Measurements from ENCODE around the gene CAPRIN1.

CAPRIN1 gene

GRCh38 chr11:34148504-34149165 lies 97.1 kb downstream of the CAPRIN1 start:
- Histone ChIP-seq H3K4me3 (ENCODE audit: low read depth, low read length) (no peak overlapping the region), H3K9ac (no peak overlapping the region), H3K27ac (no peak overlapping the region), H3K4me2 (ENCODE audit: low read length) (no peak overlapping the region), H3K9me3 (ENCODE audit: control insufficient read depth, low read length) (no peaks in the 10 kb centered on the region), H3K79me2 (no peaks in the 10 kb centered on the region), H3K4me1 (no peaks in the 10 kb centered on the region), H3K27me3 (ENCODE audit: control insufficient read depth, insufficient read depth, low read length) (no peaks in the 10 kb centered on the region), H2AFZ (no peak overlapping the region), H3K36me3 (ENCODE audit: control insufficient read depth, insufficient read depth, low read length) (no peaks in the 10 kb centered on the region)
- TF ChIP-seq CTCF (IDR thresholded peaks at IDR 0.05), result no peak

DNA sequence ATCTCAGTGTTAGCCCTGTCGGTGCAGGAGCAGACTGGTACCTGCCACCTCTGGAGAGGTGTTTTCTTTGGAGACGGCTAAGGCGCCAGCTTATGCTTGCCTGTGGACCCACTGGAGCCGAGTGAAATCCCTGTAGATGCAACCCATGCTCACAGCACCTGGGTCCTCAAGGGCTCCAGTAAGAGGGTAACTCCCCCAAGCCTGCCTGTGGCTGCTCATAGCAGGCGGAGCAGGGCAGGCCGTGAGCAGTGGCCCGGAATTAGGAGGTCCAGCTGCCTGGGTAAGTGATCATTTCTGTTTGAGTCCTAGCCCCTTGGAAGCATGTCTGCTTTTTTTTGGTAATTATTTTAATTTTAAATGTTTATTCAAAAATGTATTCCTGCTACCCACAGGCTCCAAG lies 97.7 kb downstream of the CAPRIN1 start:
- Histone ChIP-seq H3K27me3 (ENCODE audit: control insufficient read depth, insufficient read depth, low read length) (no peaks in the 10 kb centered on the region), H3K4me1 (no peaks in the 10 kb centered on the region), H3K9me3 (ENCODE audit: control insufficient read depth, low read length) (no peaks in the 10 kb centered on the region), H3K27ac (no peak overlapping the region), H3K36me3 (ENCODE audit: control insufficient read depth, insufficient read depth, low read length) (no peaks in the 10 kb centered on the region), H2AFZ (no peak overlapping the region), H3K9ac (no peak overlapping the region), H3K79me2 (no peaks in the 10 kb centered on the region), H3K4me2 (ENCODE audit: low read length) (no peak overlapping the region), H3K4me3 (ENCODE audit: low read depth, low read length) (no peak overlapping the region)
- TF ChIP-seq CTCF (IDR thresholded peaks at IDR 0.05), result no peak

DNA sequence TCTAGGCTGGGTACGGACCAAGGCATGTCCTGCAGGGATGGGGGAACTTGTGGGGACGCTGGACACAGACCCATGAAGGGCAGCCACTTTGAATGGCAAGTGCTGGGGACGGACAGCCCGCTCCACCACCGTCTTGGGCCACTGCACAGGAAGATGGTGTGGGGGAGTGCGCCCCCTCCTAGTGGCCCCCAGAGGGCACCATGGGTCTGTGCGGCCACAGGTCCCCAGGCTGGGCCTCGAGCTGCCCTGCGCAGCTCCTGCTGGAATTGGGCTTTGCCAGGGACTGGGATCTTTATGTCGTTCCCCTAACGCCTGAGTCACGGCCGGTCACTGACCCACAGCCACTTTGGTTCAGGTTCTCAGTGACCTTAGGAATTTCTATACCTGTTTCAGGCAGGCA lies 98.3 kb downstream of the CAPRIN1 start:
- Histone ChIP-seq H3K27me3 (ENCODE audit: control insufficient read depth, insufficient read depth, low read length) (no peaks in the 10 kb centered on the region), H2AFZ (no peak overlapping the region), H3K9ac (no peak overlapping the region), H3K4me1 (no peaks in the 10 kb centered on the region), H3K4me2 (ENCODE audit: low read length) (no peak overlapping the region), H3K79me2 (no peaks in the 10 kb centered on the region), H3K36me3 (ENCODE audit: control insufficient read depth, insufficient read depth, low read length) (no peaks in the 10 kb centered on the region), H3K27ac (no peak overlapping the region), H3K9me3 (ENCODE audit: control insufficient read depth, low read length) (no peaks in the 10 kb centered on the region), H3K4me3 (ENCODE audit: low read depth, low read length) (no peak overlapping the region)
- no peak for TF ChIP-seq CTCF (IDR thresholded peaks at IDR 0.05)

GRCh38 chr11:34150494-34151151 lies 99.1 kb downstream of the CAPRIN1 start:
- no peaks in the 10 kb centered on the region for H3K27me3 ChIP-seq (ENCODE audit: control insufficient read depth, insufficient read depth, low read length)
- H3K9ac ChIP-seq, result no peak overlapping the region
- H3K36me3 ChIP-seq (ENCODE audit: control insufficient read depth, insufficient read depth, low read length), result no peaks in the 10 kb centered on the region
- H3K4me2 ChIP-seq (ENCODE audit: low read length), result no peak overlapping the region
- no peak for TF ChIP-seq CTCF (IDR thresholded peaks at IDR 0.05)
- no peak overlapping the region for H3K27ac ChIP-seq
- no peak overlapping the region for H3K4me3 ChIP-seq (ENCODE audit: low read depth, low read length)
- no peaks in the 10 kb centered on the region for H3K4me1 ChIP-seq
- no peaks in the 10 kb centered on the region for H3K79me2 ChIP-seq
- no peaks in the 10 kb centered on the region for H3K9me3 ChIP-seq (ENCODE audit: control insufficient read depth, low read length)
- no peak overlapping the region for H2AFZ ChIP-seq
